AG04450 (cell line): ENCODE results near the gene ST6GALNAC3. TPM values are rescaled to one million over a fixed set of nuclear protein-coding genes. Genes with fewer than 3 reads are reported as not detected.
A peak's percentile ranks its signal among the peaks of the same experiment; 100 is the strongest.

ENCODE experiments used
- CTCF ChIA-PET: fragments of 300-600, 350-600 bp; formaldehyde crosslinking; extraction: SDS; loops from one replicate; lab custom pipeline; 2022; ENCODE audit warnings: antibody characterized with exemption, inconsistent platforms; lab: Charles Lee
- POLR2A ChIA-PET: fragments of 350-600 bp; formaldehyde crosslinking; extraction: SDS; loops from one replicate; lab custom pipeline; 2021; ENCODE audit warnings: antibody characterized with exemption, inconsistent platforms; lab: Yijun Ruan, JAX
- DNase-seq: peaks from one replicate; pipeline ENCODE4 v3.0.0-alpha.2; 2011; ENCODE audit warnings: low read depth, low spot score
- H3K27ac ChIP-seq: one replicate; pipeline ENCODE4 v1.5.1; 2012; ENCODE audit warnings: low read depth, low read length, control low read depth
- H3K27me3 ChIP-seq: one replicate; pipeline ENCODE4 v1.6.0; 2012; ENCODE audit warnings: low read length; ENCODE audit not compliant: control insufficient read depth, insufficient read depth
- H3K4me3 ChIP-seq: 2 replicates; pipeline ENCODE4 v1.5.1; 2011; ENCODE audit warnings: mild to moderate bottlenecking, low read depth, low read length, control low read depth
- H3K9me3 ChIP-seq: 2 replicates; pipeline ENCODE4 v1.5.1; 2012; ENCODE audit warnings: low read length; ENCODE audit not compliant: control insufficient read depth, insufficient read depth
- polyA plus RNA-seq: library from polyadenylated mRNA; depleted of rRNA; stranded (reverse); fragments of >200 nt; gene quantifications from 2 replicates; pipeline ENCODE4 v1.2.3, GENCODE V29; 2011
- TF ChIP-seq, protein P1 (sequence below): IDR thresholded peaks from 2 replicates; pipeline ENCODE4 v1.5.1; 2011; ENCODE audit warnings: low read depth, low read length, control low read depth, inconsistent platforms

Gene ST6GALNAC3
- polyA plus RNA-seq, 1 experiment = 2.1 TPM

DNA sequence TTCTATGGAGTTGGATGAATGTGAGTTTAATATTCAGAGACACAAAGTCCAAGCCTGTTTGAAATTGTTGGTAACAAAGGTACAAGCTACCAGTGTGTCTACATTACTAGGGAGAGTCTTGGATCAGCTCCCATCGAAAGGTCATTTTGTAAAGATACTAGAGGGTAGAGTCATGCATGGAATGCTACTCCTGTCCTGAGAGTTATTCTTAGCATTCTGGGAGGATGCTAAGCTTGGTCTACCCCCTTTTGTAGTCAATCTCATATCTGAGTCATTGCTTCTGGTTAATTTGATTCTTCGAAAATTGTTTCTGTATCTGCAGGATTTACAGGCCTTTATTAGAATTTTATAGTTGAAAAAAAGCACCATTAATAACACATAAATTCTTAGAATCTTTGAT is 240.2 kb downstream of the ST6GALNAC3 start:
- Histone ChIP-seq H3K27ac (no peak overlapping the region), H3K9me3 (no peaks in the 10 kb centered on the region), H3K27me3 (no peaks in the 10 kb centered on the region), H3K4me3 (no peak overlapping the region)
- TF ChIP-seq, protein P1, sequence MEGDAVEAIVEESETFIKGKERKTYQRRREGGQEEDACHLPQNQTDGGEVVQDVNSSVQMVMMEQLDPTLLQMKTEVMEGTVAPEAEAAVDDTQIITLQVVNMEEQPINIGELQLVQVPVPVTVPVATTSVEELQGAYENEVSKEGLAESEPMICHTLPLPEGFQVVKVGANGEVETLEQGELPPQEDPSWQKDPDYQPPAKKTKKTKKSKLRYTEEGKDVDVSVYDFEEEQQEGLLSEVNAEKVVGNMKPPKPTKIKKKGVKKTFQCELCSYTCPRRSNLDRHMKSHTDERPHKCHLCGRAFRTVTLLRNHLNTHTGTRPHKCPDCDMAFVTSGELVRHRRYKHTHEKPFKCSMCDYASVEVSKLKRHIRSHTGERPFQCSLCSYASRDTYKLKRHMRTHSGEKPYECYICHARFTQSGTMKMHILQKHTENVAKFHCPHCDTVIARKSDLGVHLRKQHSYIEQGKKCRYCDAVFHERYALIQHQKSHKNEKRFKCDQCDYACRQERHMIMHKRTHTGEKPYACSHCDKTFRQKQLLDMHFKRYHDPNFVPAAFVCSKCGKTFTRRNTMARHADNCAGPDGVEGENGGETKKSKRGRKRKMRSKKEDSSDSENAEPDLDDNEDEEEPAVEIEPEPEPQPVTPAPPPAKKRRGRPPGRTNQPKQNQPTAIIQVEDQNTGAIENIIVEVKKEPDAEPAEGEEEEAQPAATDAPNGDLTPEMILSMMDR = no peak
- ChIA-PET POLR2A (no interaction called here), CTCF (interaction anchor here (0.9 kb wide), 1 partner anchor 16 kb away, joined by 4 read pairs; no protein-coding TSS in a partner anchor)
- no peak for DNase-seq

DNA sequence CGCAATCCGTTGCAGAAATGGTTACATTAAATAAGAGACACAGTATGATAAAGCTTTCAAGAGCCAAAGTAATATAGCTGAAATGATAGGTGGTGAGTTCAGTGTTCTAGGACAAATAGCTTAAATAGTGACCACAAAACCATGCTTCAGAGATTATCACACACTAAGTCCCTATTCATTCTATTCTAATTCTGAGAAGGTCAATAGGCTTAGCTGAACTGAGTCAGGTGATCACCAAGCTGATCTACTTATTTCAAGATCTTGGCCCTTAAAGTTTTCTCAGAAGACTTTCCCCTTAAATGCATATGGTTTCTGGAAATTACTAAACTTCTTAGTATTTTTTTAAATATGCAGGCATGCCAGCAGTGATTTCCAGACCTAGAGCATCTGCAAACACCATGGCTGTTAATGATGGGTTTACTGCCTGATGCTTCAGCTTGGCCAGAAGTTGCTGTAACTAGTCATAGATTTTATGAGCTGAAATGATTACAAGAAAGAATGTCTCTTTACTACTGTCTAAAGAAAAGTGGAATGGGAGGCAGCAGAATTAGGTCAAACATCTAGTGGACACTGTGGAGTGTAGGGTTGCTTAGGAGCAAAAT is 242.9 kb downstream of the ST6GALNAC3 start:
- Histone ChIP-seq H3K27me3 (no peaks in the 10 kb centered on the region), H3K4me3 (no peak overlapping the region), H3K9me3 (no peaks in the 10 kb centered on the region), H3K27ac (no peak overlapping the region)
- ChIA-PET POLR2A (no interaction called here), CTCF (interaction anchor here (1.2 kb wide), 1 partner anchor 163 kb away, joined by 5 read pairs; no protein-coding TSS in a partner anchor)
- DNase-seq = no peak
- TF ChIP-seq, protein P1 = no peak

DNA sequence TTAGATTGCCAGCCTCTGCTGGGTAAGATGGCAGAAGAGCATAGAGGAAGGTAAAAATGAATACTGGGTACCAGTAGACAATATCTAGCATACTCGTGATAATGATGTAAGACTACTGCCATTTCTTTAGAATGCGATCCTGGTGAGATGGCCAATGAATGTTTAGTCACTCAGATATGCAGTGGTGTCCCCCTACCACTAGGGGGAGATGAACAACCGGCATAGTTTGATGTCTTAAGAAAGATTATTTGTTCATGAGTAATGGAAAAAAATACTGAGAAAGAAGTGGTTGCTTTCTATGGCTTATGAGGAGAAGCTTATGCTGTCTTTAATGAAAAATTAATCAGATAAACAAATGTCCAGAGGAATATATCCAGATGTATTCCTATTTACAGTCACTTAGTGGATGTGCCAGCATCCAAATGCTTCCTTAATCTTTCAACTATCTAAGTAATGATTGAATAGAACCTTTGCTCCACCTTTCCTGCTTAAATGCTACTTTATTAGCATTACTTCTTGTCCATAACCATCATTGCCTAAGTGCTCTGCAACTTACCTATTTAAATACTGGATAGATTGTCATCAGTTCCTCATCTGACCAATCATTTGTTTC is 256.6 kb downstream of the ST6GALNAC3 start:
- CTCF ChIA-PET = interaction anchor here (0.5 to 1.8 kb wide), 24 partner anchors 9 to 1526 kb away, joined by 3 to 5 read pairs (median 3); no protein-coding TSS in a partner anchor
- POLR2A ChIA-PET = no interaction called here
- peak; percentile 36 for DNase-seq

DNA sequence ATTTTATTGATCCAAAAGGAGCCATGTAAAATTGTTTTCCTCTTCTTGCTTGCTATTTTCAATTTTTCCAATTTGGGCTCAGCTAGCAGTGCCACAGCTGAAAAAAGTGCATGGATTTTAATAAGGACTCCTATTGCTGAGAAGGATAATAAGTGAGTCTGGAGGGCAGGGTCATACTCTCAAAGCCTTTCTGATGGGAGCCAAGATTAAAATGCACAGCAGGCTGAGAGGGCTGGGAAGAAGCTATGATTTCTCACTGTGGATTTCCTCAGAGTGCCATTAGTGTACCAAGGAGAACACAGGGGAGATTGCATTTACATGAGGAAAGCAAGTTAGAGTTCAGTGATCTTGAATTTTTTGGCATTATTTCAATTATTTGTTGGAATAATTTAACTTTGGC is 261.3 kb downstream of the ST6GALNAC3 start:
- Histone ChIP-seq H3K9me3 (no peaks in the 10 kb centered on the region), H3K27ac (no peak overlapping the region), H3K4me3 (no peak overlapping the region), H3K27me3 (no peaks in the 10 kb centered on the region)
- ChIA-PET POLR2A (no interaction called here), CTCF (no interaction called here)
- no peak for DNase-seq
- TF ChIP-seq, protein P1 = no peak

More for the DNA sequence above, 256.6 kb downstream of the ST6GALNAC3 start:
- Histone ChIP-seq H3K27ac (no peak overlapping the region), H3K27me3 (no peaks in the 10 kb centered on the region), H3K9me3 (no peaks in the 10 kb centered on the region), H3K4me3 (no peak overlapping the region)
- TF ChIP-seq, protein P1 = peak; percentile 95

DNA sequence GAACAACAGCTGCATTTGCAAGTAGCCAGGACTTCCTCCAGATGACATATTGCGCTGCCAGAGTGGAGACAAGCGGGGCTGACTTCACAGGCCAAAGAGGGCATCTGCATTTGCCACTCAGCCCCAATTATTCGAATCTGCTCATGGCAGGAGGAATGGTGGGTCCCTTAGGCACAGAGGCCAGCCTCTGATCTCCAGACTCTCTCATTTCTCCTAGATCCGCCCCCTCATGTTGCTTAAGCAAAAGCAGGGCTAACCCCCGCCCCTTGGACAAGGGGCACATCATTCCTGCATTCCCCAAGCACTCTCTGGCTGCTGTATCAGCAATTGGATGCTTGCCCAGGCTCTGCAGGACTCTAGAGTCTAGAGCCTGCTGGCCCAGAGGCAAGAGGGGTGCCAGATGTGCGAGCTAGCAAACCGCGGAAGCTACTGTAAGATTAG is 262.4 kb downstream of the ST6GALNAC3 start:
- Histone ChIP-seq H3K4me3 (no peak overlapping the region), H3K27me3 (no peaks in the 10 kb centered on the region), H3K27ac (no peak overlapping the region), H3K9me3 (no peaks in the 10 kb centered on the region)
- ChIA-PET CTCF (no interaction called here), POLR2A (no interaction called here)
- TF ChIP-seq, protein P1 = no peak
- peak; percentile 78 for DNase-seq
